Activated CD8-positive, alpha-beta T cell treated with anti-CD3 and anti-CD28 coated beads for 36 hours (primary cell): Measurements from ENCODE around the gene COL1A1. TPM values are rescaled to one million over a fixed set of nuclear protein-coding genes. Genes with fewer than 3 reads are reported as not detected.

Experiments
- ATAC-seq: fragments of 200-7000 bp; cut with Tn5 transposase; one replicate; pipeline ENCODE4 v1.10.0; 2021; ENCODE audit warnings: mild to moderate bottlenecking, moderate library complexity
- CTCF ChIA-PET: fragments of 350-600 bp; sonication (Branson Sonifier 250); formaldehyde crosslinking; loops from one replicate; lab custom pipeline; 2021; ENCODE audit warnings: antibody characterized with exemption; lab: Charles Lee
- POLR2A ChIA-PET: fragments of 350-600 bp; sonication (Branson Sonifier 250); formaldehyde crosslinking; loops from one replicate; lab custom pipeline; 2021; ENCODE audit warnings: antibody characterized with exemption; lab: Charles Lee
- DNase-seq: peaks from one replicate; pipeline ENCODE4 v3.0.0-alpha.2; 2020
- H3K27ac Mint-ChIP-seq: one replicate; pipeline ENCODE4 v1.8.0; 2021; ENCODE audit warnings: mild to moderate bottlenecking, mixed read lengths
- H3K27me3 Mint-ChIP-seq: one replicate; pipeline ENCODE4 v1.8.0; 2021; ENCODE audit warnings: mixed read lengths
- H3K36me3 Mint-ChIP-seq: one replicate; pipeline ENCODE4 v1.8.0; 2021; ENCODE audit warnings: low read depth, mixed read lengths
- H3K4me1 Mint-ChIP-seq: one replicate; pipeline ENCODE4 v1.8.0; 2021; ENCODE audit warnings: low read depth, mixed read lengths
- H3K4me3 Mint-ChIP-seq: one replicate; pipeline ENCODE4 v1.8.0; 2021; ENCODE audit warnings: mild to moderate bottlenecking, moderate library complexity, mixed read lengths
- H3K9me3 Mint-ChIP-seq: one replicate; pipeline ENCODE4 v1.8.0; 2021; ENCODE audit warnings: mixed read lengths
- CTCF ChIP-seq: fragments of 200-600 bp; IDR thresholded peaks from one replicate; pipeline ENCODE4 v1.8.0; 2022; ENCODE audit warnings: antibody characterized with exemption, mild to moderate bottlenecking
- intact Hi-C: fragments of 100-400 bp; cut with micrococcal nuclease; formaldehyde crosslinking; loops from one replicate; pipeline ENCODE4 v1.10.0; 2022
- total RNA-seq, 2 experiments: library from RNA; stranded (reverse); gene quantifications; one replicate each; pipeline ENCODE4 v1.2.3, GENCODE V29; 2021

Gene COL1A1
- total RNA-seq, 2 experiments from 2014 or later, result 0.92 to 1.0 TPM

GRCh38 chr17:50239937-50240336 is 38.5 kb upstream of the COL1A1 start:
- TF ChIP-seq CTCF, result no peak
- Mint-ChIP-seq H3K27me3 (peaks cover 40% of the 10 kb centered on the region), H3K27ac (no peak overlapping the region), H3K9me3 (no peaks in the 10 kb centered on the region), H3K4me3 (no peak overlapping the region), H3K36me3 (no peaks in the 10 kb centered on the region), H3K4me1 (no peaks in the 10 kb centered on the region)
- ChIA-PET POLR2A (no interaction called here), CTCF (interaction anchor here (0.9 kb wide), 1 partner anchor 40 kb away, joined by 3 read pairs; no protein-coding TSS in a partner anchor)
- DNase-seq, result no peak
- no peak for ATAC-seq
- intact Hi-C loops, result no loop called here

DNA sequence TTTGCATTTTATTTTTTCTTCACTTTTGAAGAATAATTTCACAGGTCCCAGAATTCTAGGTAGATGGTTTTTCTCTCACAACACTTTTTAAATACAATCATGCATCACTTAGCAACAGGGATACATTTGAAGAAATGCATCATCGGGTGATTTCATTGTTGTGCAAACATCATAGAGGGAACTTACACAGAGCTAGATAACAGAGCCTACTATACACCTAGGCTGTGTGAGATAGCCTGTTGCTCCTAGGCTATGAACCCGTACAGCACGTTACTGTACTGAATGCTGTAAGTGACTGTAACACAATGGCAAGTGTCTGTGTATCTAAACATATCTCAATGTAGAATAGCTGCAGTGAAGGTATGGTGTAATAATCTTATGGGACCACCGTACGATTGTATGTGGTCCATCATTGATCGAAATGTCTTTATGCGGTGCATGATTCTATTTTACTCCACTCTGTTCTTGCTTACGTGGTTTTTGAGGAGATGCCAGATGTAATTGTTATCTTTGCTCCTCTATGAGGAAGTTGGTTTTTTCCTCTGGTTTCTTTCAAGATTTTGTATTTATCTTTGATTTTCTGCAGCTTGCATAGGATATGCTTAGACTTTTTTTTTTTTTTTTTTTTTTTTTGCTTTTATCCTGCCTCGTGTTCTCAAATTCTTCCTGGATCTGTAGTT is 37.3 kb upstream of the COL1A1 start:
- POLR2A ChIA-PET, result no interaction called here
- CTCF ChIA-PET, result interaction anchor here (0.9 kb wide), 1 partner anchor 38 kb away, joined by 3 read pairs; no protein-coding TSS in a partner anchor
- DNase-seq, result no peak

DNA sequence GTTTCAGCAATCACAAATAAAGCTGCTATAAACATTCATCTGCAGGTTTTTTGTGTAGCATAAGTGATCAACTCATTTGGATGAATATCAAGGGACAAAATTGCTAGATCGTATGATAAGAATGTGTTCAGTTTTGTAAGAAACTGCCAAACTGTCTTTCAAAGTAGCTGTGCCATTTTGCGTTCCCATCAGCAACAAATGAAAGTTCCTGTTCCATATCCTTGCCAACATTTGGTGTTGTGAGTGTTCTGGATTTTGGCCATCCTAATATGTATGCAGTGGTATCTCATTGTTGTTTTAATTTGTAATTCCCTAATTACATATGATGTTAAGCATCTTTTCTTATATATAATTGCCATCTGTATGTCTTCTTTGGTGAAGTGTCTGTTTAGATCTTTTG is 36.5 kb upstream of the COL1A1 start:
- DNase-seq, result no peak
- no peak for ATAC-seq
- intact Hi-C loops, result no loop called here
- TF ChIP-seq CTCF, result no peak
- Mint-ChIP-seq H3K36me3 (no peaks in the 10 kb centered on the region), H3K4me1 (no peaks in the 10 kb centered on the region), H3K9me3 (peaks cover 6% of the 10 kb centered on the region), H3K27ac (no peak overlapping the region), H3K27me3 (peaks cover 37% of the 10 kb centered on the region), H3K4me3 (no peak overlapping the region)
- POLR2A ChIA-PET, result interaction anchor here (0.5 kb wide), 1 partner anchor 18 kb away, joined by 3 read pairs; no protein-coding TSS in a partner anchor
- CTCF ChIA-PET, result interaction anchor here (1.3 kb wide), 1 partner anchor 14 kb away, joined by 5 read pairs; no protein-coding TSS in a partner anchor

More for the DNA sequence above, 37.3 kb upstream of the COL1A1 start:
- intact Hi-C loops, result no loop called here
- TF ChIP-seq CTCF, result no peak
- Mint-ChIP-seq H3K4me3 (no peak overlapping the region), H3K4me1 (no peaks in the 10 kb centered on the region), H3K27ac (no peak overlapping the region), H3K36me3 (no peaks in the 10 kb centered on the region), H3K27me3 (peaks cover 36% of the 10 kb centered on the region), H3K9me3 (peaks cover 2% of the 10 kb centered on the region)
- ATAC-seq, result no peak

DNA sequence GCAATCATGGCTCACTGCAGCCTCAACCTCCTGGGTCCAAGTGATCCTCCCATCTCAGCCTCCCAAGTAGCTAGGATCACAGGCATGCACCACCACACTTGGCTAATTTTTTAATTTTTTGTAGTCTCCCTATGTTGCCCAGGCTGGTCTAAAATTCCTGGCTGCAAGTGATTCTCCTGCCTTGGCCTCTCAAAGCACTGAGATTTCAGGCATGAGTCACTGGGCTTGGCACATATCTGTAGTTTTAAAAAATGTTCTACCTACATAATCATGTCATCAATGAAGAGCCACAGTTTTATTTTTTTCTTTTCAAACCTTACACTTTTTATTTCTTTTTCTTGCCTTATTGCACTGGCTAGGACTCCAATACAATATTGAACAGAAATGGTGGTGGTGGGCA is 33.1 kb upstream of the COL1A1 start:
- no peaks in the 10 kb centered on the region for H3K36me3 Mint-ChIP-seq
- no peak overlapping the region for H3K27ac Mint-ChIP-seq
- H3K27me3 Mint-ChIP-seq, result peaks cover 33% of the 10 kb centered on the region
- POLR2A ChIA-PET, result no interaction called here
- peaks cover 6% of the 10 kb centered on the region for H3K9me3 Mint-ChIP-seq
- no peaks in the 10 kb centered on the region for H3K4me1 Mint-ChIP-seq
- no peak for ATAC-seq
- CTCF ChIA-PET, result no interaction called here
- no peak for TF ChIP-seq CTCF
- no peak overlapping the region for H3K4me3 Mint-ChIP-seq
- intact Hi-C loops, result no loop called here
- no peak for DNase-seq

- no peak for TF ChIP-seq CTCF
- POLR2A ChIA-PET, result no interaction called here
- Mint-ChIP-seq H3K27me3 (peaks cover 7% of the 10 kb centered on the region), H3K36me3 (peaks cover 6% of the 10 kb centered on the region), H3K9me3 (peaks cover 20% of the 10 kb centered on the region), H3K4me3 (no peak overlapping the region), H3K4me1 (peaks cover 4% of the 10 kb centered on the region), H3K27ac (no peak overlapping the region)
- ATAC-seq, result no peak
- CTCF ChIA-PET, result interaction anchor here (1.2 to 2.6 kb wide), 2 partner anchors 9 to 11 kb away, joined by 4 to 9 read pairs; no protein-coding TSS in a partner anchor
- no peak for DNase-seq
- intact Hi-C loops, result no loop called here
Measured at GRCh38 chr17:50225701-50226240, 24.3 kb upstream of the COL1A1 start.
